GM18526 (cell line): ENCODE results near the gene HOXD9.

Experiments
- POLR2A ChIP-seq: IDR thresholded peaks from 3 replicates; pipeline ENCODE4 v1.6.1; 2011; ENCODE audit not compliant: insufficient read length; ENCODE audit errors: extremely low read depth

Gene HOXD9

DNA sequence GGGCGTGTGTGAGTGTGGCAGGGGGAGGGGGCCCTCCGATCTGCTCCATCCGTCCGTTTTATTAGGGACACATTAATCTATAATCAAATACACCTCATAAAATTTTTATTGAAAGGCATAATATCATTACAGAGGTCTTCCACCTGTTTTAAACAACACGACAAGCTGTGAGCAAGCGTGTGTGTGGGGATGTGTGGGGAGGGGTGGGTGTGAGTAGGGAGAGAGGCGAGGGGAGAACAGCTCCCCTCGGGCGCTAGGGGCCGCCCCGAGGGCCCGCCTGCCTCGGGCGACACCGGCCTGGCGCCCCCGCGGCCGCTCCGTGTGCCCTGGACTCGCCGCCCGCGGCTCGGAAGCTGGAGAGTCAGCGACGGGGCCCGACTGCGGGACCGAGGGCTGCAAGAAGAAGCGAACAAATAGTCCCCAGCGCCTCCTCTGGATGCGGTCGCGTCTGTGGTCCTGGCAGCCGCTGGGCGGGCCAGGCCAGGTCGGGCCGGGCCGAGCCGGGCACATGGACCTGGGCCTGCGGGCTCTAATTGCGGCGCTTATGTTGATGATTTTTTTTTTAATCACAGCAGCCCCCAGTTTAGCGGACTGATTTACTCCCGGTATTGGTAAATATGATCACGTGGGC lies 352 bp upstream of the HOXD9 start:
- TF ChIP-seq POLR2A: no peak

DNA sequence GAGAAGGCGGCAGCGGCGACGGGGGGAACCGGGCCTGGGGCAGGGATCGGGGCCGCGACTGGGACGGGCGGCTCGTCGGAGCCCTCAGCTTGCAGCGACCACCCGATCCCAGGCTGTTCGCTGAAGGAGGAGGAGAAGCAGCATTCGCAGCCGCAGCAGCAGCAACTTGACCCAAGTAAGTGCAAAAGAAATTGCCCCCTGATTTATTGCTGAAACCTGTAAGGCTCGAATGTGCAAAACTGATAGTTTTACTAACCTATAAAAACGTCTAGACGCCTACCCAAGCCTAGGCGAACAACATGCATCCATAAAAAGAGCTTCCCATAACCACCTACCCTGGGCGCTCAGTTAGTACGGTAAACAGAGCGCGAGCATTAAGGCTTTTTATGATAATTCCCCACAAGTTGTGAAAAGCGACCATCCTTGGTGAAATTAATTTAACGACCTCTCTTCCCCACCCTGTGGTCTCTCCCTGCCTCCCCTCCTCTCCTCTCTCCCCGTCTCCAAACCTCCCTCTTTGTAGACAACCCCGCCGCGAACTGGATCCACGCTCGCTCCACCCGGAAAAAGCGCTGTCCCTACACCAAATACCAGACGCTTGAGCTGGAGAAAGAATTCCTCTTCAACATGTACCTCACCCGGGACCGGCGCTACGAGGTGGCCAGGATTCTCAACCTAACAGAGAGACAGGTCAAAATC lies 1.0 kb downstream of the HOXD9 start:
- TF ChIP-seq POLR2A: no peak

DNA sequence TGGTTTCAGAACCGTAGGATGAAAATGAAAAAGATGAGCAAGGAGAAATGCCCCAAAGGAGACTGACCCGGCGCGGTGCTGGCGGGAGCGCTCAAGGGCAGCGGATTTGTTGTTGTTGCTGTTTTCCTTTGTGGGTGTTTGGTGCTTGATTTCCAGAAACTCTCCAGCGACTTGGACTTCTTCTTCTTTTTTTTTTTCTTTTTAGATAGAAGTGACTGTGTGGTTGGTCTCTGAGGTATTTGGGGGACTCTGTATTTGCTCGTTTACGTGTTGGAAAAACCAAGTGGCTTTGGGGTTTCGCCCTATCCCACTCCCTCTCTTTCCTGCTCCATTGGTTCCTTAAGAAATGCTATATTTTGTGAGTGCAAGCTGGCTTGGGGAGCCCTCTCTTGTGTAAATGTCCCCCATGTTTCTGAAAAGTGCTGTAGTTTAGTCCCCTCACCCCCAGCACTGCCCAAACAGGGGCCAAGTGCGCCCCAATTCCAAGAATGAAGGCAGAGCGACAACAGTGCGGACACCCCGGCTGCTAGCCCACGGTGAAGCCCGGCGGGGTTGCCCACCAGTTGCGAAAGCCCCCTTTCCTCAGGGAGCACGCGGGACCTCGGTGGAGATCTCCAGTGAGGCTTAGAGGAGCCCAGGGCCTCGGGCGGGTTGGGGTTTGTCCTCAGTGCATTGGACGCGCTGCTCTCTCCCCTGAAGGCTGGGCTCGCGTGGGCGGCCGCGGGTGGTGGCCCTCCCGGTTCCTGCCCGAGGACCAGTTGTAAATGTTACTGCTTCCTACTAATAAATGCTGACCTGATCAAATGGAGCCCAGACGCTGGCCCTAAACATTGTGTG lies 1.8 kb downstream of the HOXD9 start:
- TF ChIP-seq POLR2A: no peak

DNA sequence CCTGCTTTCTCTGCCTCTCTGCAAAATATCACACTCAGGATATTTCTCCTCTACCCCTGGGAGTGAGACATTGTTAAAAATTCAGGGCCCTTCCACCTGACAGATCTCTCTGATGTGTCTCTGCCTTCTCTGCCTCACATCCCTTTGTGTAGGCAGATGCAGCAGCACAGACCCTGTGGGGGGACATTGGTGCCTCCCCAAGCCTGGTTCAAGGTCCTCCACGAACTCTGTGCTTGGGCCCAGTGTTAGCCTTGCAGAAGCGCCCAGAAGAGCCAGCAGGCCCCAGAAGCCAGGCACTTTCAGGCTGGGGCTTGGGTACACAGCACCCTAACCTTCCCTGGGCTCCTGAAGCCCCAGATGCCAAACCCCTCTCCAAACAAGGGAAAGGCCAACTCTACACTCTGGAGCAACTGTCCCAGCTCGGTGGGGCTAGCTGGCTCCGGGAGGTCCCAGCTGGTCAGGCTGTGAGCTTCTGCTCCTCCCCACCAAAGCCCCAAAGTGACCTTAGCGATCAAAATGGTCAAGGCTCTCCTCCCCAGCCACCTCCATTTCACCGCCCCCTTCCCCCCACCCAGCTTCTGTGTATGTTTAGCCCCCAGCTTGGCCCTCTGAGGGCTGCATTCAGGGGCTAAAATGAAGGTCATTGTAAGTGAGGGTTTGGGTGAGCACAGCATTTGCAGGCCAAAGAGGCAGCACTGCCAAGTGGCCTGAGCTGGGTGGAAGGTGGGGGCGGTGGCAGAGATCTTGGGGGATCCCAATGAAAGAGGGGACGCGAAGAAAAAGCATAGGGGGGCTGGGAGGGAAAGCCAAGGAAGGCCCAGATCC lies 2.6 kb downstream of the HOXD9 start:
- no peak for TF ChIP-seq POLR2A

DNA sequence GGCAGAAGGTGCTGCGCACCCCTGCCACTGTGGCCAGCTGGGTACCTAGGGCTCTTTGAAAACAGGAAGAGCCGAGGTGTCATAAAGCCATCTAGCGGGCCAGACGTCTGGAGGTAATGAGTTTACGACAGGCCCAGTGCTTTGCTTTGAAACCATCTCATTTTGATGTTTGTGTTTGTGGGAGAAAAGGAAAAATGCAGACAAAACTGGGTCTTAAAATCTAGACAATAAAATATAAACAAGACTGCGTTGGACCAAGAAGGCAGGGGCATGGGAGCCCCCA lies 3.2 kb downstream of the HOXD9 start:
- no peak for TF ChIP-seq POLR2A

DNA sequence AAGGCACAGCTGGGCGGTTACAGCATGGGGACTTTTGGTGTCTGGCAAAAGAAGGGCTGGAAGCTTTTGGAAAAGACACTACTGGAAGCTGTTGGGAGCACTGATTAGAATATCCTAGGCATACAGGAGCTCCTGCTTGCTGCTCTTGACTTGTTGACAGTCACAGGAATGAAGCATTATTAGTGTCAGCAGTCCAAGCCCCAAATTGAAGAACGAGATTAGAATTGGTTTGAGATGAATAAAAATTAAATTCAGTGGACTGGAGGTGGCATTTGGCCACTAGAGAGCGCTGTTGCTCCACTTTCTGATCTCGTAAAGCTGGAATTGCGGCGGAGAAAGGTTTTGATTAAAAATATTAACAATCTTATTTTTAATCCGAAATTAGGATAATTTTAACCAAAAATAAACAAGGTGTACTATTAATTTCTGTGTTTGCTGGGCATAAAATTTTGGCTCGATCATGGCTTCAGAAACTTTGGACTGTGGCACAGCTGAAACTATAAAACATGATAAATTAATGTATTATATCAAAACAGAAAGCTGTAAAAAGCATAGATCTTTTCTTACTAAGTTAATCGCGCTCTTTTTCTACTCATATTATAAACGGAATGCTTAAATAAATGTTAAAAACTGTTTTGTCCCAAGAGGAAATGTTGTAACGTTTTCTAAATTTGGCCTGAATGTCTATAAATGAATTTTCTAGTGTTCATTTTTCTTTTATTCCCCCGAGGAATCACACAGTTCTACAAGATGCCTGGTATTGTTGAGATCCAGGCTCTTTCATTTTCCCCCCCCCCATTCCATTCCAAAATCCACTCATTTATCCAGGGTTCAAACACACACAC lies 4.6 kb downstream of the HOXD9 start:
- no peak for TF ChIP-seq POLR2A

DNA sequence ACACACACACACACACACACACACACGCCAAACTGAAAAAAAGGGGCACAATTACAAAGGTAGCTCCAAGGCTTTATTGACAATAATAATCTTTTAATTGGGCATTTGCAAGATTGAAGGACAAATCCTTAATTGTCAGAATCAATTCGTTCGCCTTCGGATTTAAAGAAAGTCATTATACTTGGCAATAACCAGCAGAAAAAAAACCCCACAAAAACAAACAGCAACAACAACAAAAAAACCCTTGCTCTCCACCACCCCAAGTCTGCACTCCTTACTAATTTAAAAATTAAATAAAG lies 5.2 kb downstream of the HOXD9 start:
- TF ChIP-seq POLR2A: no peak

DNA sequence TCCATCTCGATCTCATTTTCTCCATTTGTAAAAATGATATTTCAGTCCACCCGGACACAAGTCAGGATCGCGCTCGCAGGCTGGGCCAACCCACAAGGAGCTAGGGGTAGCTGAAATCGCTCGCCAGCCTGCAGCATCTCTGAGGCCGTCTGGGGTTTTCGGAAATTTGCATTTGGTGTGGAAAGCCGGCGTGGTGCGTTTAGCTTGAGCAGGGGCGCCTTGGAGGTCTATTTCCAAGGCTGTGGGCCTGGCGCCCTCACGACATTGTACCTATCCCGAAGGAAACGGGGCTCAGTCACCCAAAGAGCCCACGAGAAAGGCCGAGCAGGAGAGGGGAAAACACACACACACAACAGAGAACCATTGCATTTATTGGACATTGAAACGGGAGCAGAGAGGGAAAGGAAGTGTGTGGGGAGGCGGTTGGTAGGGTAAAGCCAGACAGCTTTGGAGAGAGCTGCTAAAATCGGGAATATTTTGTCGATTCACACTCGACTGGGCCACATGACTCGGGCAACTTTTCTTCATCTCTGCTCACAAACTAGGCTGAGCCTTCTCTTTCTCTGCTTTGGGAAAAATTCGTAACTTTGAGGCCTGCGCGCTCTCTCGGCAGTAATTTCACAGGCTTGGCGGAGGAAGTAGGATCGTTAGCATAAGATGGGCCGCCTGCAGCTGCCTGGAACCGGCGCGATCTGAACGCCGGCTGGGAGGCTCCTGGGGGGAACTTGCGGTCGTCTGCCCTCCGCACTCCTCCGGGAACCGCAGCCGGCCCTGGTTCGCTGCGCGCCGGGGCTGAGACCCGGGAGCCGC lies 5.9 kb downstream of the HOXD9 start:
- TF ChIP-seq POLR2A: no peak

DNA sequence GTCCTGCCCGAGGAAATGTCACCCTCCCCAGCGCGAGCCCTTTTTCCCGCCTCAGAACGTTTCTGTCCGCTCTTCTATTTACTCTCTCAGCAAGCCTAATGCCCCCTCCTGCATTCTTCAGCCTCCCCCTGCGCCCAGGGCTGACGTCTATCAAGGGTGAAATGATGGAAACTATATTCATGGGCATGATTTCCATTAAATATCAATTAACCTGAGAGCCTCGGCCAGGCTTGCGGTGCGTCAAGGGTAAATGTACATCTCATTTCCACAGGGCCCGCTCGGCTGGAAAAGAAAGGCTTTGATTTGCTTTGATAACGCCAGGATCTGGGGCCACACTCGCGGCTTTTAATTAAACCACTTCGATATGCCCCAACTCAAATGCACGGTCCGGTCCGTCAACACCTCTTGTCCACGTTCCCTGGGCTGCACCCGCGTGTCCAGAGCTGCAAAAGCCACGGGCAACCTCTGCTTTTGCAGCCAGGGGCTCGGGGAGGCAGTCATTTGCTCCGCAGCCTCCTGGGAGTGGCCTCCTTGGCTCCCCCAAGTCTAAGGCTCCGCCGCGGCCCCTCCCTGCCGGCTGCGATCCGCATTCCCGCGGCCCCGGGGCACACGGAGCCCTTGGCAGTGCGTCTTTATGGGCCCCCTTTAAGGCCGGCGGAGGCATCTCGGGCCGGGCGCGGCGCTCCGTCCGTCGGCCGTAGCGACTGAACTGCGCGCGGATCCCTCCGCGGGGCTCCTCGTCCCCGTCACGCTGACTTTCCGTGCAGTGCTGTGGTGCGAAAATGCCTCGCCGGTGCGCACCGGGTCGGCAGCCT lies 6.7 kb downstream of the HOXD9 start, which contains the start of gene HOXD8:
Gene HOXD8 (plus strand): TSS at position 724 of the 815 bp plus-strand sequence. CDS start 662 bp downstream, outside the sequence.
- no peak for TF ChIP-seq POLR2A

DNA sequence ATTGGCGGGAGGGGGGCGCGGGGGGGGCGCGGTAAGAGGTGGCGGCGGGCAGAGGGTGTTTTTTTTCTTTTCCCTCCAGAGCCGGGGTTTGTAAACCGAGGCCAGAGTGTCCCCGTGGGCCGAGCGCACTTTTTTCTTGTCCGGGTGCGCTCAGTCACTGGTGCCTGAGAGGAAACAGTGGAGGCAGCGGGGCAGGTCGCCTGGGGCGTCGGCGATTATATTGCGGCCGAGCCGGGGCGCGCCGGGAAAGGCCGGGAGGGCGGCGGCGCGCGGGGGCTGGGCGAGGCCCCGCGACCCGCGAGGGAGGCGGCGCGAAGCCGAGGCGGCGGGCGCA lies 7.3 kb downstream of the HOXD9 start:
- no peak for TF ChIP-seq POLR2A

DNA sequence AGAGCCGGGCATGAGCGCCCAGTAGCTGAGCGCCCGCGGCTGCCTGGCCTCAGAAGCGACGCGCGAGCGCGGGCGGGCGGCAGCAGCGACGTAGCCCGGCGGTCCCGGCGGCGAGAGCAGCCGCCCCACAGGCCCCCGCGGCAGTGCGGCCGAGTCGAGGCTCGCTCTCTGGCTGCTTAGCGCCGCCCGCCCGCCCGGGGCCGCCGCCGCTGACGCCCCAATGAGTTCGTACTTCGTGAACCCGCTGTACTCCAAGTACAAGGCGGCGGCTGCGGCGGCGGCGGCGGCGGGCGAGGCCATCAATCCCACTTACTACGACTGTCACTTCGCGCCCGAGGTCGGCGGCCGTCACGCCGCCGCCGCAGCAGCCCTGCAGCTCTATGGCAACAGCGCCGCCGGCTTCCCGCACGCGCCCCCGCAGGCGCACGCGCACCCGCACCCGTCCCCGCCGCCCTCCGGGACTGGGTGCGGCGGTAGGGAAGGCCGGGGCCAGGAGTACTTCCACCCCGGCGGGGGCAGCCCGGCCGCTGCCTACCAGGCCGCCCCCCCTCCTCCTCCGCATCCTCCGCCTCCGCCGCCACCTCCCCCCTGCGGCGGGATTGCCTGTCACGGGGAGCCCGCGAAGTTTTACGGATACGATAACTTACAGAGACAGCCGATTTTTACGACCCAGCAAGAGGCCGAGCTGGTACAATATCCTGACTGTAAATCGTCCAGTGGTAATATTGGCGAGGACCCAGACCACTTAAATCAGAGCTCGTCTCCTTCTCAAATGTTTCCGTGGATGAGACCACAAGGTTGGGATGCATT lies 7.8 kb downstream of the HOXD9 start:
- TF ChIP-seq POLR2A: no peak
